Lower lobe of right lung (tissue), 2 donors: ENCODE measurements around the gene RAB27B. TPM values are rescaled to one million over a fixed set of nuclear protein-coding genes. Genes with fewer than 3 reads are reported as not detected.

ENCODE experiments used
- ATAC-seq, 2 donors: fragments of 200-7000 bp; cut with Tn5 transposase; one replicate each; pipeline ENCODE4 v1.9.1; 2020 to 2022; ENCODE audit warnings: mild to moderate bottlenecking in 2 of 2, moderate library complexity in 2 of 2
- DNase-seq: peaks from one replicate; pipeline ENCODE4 v3.0.0-alpha.2; 2020
- H3K27ac ChIP-seq: fragments of 200-600 bp; one replicate; pipeline ENCODE4 v1.8.0; 2022
- H3K27me3 ChIP-seq: fragments of 200-600 bp; one replicate; pipeline ENCODE4 v1.8.0; 2022; ENCODE audit warnings: low read depth
- H3K36me3 ChIP-seq: fragments of 200-600 bp; one replicate; pipeline ENCODE4 v1.8.0; 2022; ENCODE audit warnings: mild to moderate bottlenecking
- H3K4me1 ChIP-seq: fragments of 200-600 bp; one replicate; pipeline ENCODE4 v1.8.0; 2022
- H3K4me3 ChIP-seq: fragments of 200-600 bp; one replicate; pipeline ENCODE4 v1.8.0; 2022; ENCODE audit warnings: mild to moderate bottlenecking
- H3K9me3 ChIP-seq: fragments of 200-600 bp; one replicate; pipeline ENCODE4 v1.8.0; 2022
- intact Hi-C: fragments of 100-400 bp; cut with DNase I; formaldehyde crosslinking; loops from one replicate; pipeline ENCODE4 v1.11.0; 2022
- total RNA-seq: library from RNA; stranded (reverse); fragmentation: NEBNext Ultra II Directional; extraction: Animal tissue kit (Norgen Biotek cat#: 25700); gene quantifications from one replicate; pipeline ENCODE4 v1.2.1, GENCODE V29; 2021
- TF ChIP-seq, protein P1 (sequence below): fragments of 200-600 bp; IDR thresholded peaks from one replicate; pipeline ENCODE4 v1.8.0; 2022; ENCODE audit warnings: antibody characterized with exemption, mild to moderate bottlenecking
- donor health status: DM: no; HTN: yes; CAD: no; lungs with severe emphysema.

Gene RAB27B
- total RNA-seq, 1 donor from 2014 or later = 20.1 TPM

DNA sequence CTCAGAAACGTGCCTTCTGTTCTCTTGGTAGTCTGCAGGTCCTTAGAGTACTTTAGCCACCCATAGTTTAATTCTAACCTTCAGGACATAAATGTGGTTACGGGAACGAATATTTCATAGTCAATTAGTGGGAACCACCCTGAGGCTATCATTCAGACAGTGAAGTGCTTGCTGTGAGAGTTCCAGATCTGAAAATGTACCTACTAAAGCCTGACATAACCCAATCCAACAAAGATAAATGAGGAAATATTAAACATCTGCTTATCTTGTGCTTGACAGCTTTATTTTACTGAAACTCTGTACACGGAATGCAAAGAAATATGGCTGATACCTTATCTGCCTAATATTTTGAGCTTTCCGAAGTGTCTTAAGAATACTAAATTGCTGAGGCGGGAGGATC, 43.0 kb downstream of the RAB27B start:
- ATAC-seq (no peak), DNase-seq (no peak)
- Histone ChIP-seq H3K36me3 (no peaks in the 10 kb centered on the region), H3K4me3 (no peak overlapping the region), H3K27me3 (no peaks in the 10 kb centered on the region), H3K9me3 (no peaks in the 10 kb centered on the region), H3K4me1 (no peaks in the 10 kb centered on the region), H3K27ac (no peak overlapping the region)
- TF ChIP-seq, protein P1, sequence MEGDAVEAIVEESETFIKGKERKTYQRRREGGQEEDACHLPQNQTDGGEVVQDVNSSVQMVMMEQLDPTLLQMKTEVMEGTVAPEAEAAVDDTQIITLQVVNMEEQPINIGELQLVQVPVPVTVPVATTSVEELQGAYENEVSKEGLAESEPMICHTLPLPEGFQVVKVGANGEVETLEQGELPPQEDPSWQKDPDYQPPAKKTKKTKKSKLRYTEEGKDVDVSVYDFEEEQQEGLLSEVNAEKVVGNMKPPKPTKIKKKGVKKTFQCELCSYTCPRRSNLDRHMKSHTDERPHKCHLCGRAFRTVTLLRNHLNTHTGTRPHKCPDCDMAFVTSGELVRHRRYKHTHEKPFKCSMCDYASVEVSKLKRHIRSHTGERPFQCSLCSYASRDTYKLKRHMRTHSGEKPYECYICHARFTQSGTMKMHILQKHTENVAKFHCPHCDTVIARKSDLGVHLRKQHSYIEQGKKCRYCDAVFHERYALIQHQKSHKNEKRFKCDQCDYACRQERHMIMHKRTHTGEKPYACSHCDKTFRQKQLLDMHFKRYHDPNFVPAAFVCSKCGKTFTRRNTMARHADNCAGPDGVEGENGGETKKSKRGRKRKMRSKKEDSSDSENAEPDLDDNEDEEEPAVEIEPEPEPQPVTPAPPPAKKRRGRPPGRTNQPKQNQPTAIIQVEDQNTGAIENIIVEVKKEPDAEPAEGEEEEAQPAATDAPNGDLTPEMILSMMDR = no peak
- intact Hi-C loops = no loop called here

DNA sequence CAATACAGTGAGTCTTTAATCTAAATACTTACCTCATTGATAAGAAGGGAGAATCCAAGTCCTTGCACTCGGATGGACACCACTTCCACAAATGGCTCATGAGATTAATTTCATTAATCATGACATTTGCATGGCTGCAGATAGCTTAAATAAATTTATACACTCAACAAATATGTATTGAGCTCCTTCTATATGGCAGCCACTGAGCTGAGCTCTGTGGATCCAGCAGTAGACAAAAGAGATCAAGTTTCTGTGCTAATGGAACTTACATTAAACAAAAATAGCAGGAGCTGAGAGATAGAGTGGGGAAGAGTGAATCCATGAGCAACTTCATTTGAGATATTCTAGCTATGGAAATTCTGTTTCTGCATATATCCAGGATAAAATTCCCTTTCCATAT, 44.4 kb downstream of the RAB27B start:
- DNase-seq (no peak), ATAC-seq (no peak)
- H3K9me3 ChIP-seq = no peaks in the 10 kb centered on the region
- no peaks in the 10 kb centered on the region for H3K27me3 ChIP-seq
- TF ChIP-seq, protein P1 = no peak
- H3K4me3 ChIP-seq = no peak overlapping the region
- H3K27ac ChIP-seq = no peak overlapping the region
- no peaks in the 10 kb centered on the region for H3K4me1 ChIP-seq
- intact Hi-C loops = no loop called here
- no peaks in the 10 kb centered on the region for H3K36me3 ChIP-seq

DNA sequence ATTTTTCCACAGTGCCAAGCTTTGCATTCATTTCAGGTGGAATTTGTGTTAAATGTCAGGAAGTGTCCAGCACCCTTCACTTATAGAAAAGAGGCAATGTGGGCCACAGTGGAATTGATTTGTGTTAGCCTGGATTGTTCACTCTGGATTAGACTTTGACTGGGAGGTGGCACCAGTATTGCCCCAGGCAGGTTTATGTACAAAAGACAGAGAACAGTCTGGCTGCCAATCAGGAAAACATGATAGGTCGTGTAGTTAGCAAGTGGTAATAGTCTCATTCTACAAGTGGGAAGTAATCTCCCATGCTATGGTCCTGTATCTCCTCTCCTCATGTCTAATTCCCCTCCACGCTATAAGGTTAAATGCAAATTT, 45.6 kb downstream of the RAB27B start:
- TF ChIP-seq, protein P1 = no peak
- H3K4me1 ChIP-seq = no peaks in the 10 kb centered on the region
- H3K36me3 ChIP-seq = no peaks in the 10 kb centered on the region
- intact Hi-C loops = no loop called here
- H3K27me3 ChIP-seq = no peaks in the 10 kb centered on the region
- DNase-seq (no peak), ATAC-seq (no peak)
- no peaks in the 10 kb centered on the region for H3K9me3 ChIP-seq
- H3K27ac ChIP-seq = no peak overlapping the region
- H3K4me3 ChIP-seq = no peak overlapping the region

DNA sequence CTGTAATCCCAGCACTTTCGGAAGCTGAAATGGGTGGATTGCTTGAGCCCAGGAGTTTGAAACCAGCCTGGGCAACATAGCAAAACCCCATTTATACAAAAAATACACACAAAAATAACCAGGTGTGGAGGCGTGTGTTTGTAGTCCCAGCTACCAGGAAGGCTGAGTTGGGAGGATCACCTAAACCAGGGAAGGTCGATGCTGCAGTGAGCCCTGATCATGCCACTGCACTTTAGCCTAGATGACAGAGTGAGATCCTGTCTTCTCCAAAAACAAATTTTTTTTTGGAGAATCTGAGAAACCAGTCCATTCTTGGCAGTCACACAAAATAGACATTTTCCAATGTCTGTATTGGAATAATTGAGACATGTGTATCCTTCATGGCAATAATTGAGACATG, 46.8 kb downstream of the RAB27B start:
- DNase-seq (no peak), ATAC-seq (no peak)
- no peaks in the 10 kb centered on the region for H3K27me3 ChIP-seq
- intact Hi-C loops = no loop called here
- TF ChIP-seq, protein P1 = no peak
- H3K4me1 ChIP-seq = no peaks in the 10 kb centered on the region
- no peak overlapping the region for H3K4me3 ChIP-seq
- no peaks in the 10 kb centered on the region for H3K9me3 ChIP-seq
- no peak overlapping the region for H3K27ac ChIP-seq
- no peaks in the 10 kb centered on the region for H3K36me3 ChIP-seq

DNA sequence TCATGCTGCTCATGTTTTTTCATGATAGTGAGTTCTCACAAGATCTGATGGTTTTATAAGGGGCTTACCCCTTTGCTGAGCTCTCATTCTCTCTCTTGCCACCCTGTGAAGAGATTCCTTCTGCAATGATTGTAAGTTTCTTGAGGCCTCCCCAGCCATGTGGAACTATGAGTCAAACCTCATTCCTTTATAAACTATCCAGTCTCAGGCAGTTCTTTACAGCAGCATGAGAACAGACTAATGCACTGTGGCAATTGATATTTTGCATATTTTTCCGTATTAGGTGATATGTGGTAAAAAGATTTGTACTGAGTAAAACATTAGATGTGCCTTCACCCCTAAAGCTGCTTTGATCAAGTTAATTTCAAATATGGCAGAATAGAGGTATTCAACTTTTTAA, 48.8 kb downstream of the RAB27B start:
- Histone ChIP-seq H3K9me3 (no peaks in the 10 kb centered on the region), H3K4me3 (no peak overlapping the region), H3K4me1 (no peaks in the 10 kb centered on the region), H3K36me3 (no peaks in the 10 kb centered on the region), H3K27ac (no peak overlapping the region), H3K27me3 (no peaks in the 10 kb centered on the region)
- intact Hi-C loops = no loop called here
- no peak for ATAC-seq
- TF ChIP-seq, protein P1 = no peak
- DNase-seq = no peak

DNA sequence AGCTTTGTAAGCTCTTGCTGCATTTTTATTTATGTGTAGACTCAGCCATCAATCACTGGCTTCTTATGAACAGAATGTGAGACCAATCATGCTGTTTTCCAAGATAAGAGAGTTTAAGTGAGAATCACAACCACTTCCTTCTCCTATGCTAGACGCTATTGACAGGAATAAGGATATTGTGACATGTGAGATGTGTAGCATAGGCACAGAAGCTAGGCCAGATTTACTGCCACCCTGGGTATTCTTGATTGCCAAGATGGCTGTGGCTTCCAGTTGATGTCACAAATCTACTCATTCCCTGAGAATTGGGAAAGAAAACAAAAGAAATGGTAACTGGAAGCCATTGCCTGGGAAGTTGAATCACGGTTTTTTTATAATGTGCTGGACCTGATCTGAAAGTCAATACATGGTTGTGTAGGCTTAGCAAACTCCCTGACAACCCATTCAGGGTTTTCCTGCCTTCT, 49.9 kb downstream of the RAB27B start:
- no peaks in the 10 kb centered on the region for H3K36me3 ChIP-seq
- TF ChIP-seq, protein P1 = no peak
- no peaks in the 10 kb centered on the region for H3K4me1 ChIP-seq
- no peak overlapping the region for H3K27ac ChIP-seq
- H3K4me3 ChIP-seq = no peak overlapping the region
- no peak for DNase-seq
- intact Hi-C loops = no loop called here
- no peaks in the 10 kb centered on the region for H3K9me3 ChIP-seq
- no peaks in the 10 kb centered on the region for H3K27me3 ChIP-seq
- peak in 1 of 2 donors; percentile 39 for ATAC-seq
